ENCODE data around the gene RPL13. TPM values are rescaled to one million over a fixed set of nuclear protein-coding genes. Genes with fewer than 3 reads are reported as not detected.

The RPL13 gene
- total and polyA plus RNA-seq, 2 of the 8 experiments (the other 6 are each of a cell fraction or from before 2014, with no cell fraction given): 2,162 to 7,384 TPM

- no peak for TF ChIP-seq POLR2AphosphoS5 (IDR thresholded peaks at IDR 0.05; ENCODE audit: low read depth, low read length)
- TF ChIP-seq BACH1 (IDR thresholded peaks at IDR 0.05; ENCODE audit: low read length): no peak
- TF ChIP-seq MAX (IDR thresholded peaks at IDR 0.05): no peak
Observed at GRCh38 chr16:89530401-89531381, 29.8 kb upstream of the RPL13 start (continued).

Data from H1 (cell line).